Middle frontal gyrus (tissue), 1 donor: ENCODE results near the gene NME8.
"Not testable (repeated sequence)": the region's sequence is repeated elsewhere in the genome, so short reads cannot be mapped to it uniquely, and the experiment has no call there.

ENCODE experiments used
- DNase-seq: peaks from one replicate; pipeline ENCODE4 v3.0.0-alpha.2; 2015; ENCODE audit warnings: low spot score; ENCODE audit errors: extremely low spot score

NME8 gene

DNA sequence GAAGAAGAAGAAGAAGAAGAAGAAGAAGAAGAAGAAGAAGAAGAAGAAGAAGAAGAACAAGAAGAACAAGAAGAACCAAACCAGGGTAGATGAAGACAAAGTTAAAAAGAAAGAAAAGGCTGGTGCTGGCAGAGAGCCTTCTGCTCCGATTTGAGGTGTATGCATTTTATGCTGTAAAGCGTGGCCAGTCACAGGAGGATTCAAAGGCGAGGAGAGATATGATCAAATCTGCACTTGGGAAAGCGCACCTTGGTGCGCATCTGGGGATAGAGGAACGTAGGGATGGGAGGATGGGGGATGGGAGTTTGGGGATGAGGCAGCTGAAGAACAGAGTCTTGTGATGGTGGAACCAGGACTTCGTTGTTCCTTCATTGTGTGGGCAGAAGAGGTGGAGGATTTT lies at the start of gene NME8:
Gene NME8 (plus strand): TSS at position 301 of the 400 bp plus-strand sequence. CDS start 1,670 bp downstream, outside the sequence.
- no peak for DNase-seq

DNA sequence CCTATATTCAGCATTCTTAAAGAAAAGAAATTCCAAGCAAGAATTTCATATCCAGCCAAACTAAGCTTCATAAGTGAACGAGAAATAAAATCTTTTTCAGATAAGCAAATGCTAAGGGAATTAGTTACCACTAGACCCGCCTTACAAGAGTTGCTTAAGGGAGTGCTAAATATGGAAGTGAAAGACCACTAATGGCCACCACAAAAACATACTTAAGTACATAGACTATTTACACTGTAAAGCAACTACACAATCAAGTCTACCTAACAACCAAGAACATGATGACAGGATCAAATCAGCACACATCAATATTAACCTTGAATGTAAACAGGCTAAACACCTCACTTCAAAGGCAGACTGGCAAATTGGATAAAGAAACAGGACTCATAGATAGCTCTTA lies 42.2 kb upstream of the NME8 start:
- no peak for DNase-seq

- not testable (repeated sequence) for DNase-seq
Observed at GRCh38 chr7:37812161-37812580, 36.2 kb upstream of the NME8 start.

DNA sequence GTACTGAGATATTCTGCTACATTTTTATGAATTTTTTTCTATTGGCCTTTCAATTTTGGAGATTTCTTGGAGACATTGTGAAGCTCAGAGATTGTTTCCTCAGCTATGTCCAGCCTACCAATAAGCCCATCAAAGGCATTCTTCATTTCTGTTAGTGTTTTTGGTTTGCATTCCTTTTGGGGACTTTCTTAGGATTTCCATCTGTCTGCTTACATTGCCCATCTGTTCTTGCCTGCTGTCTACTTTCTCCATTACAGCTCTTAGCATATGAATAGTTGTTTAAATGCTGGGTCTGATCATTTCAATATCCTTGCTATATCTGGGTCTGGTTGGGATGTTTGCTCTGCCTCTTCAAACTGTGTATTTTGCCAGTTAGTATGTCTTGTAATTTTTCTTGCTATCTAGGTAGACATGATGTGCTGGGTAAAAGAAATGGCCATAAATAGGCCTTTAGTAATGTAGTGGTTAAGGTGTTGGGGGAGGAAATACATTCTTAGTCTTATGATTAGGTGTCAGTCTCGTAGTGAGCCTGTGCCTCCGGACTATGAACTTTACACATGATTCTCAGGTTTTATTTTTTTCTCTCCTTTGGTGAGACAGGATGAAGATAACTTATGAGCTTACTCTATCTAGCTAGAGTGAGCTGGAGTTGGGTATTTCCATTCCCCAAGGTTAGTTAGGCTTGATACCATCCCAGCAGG lies 32.6 kb upstream of the NME8 start:
- no peak for DNase-seq

DNA sequence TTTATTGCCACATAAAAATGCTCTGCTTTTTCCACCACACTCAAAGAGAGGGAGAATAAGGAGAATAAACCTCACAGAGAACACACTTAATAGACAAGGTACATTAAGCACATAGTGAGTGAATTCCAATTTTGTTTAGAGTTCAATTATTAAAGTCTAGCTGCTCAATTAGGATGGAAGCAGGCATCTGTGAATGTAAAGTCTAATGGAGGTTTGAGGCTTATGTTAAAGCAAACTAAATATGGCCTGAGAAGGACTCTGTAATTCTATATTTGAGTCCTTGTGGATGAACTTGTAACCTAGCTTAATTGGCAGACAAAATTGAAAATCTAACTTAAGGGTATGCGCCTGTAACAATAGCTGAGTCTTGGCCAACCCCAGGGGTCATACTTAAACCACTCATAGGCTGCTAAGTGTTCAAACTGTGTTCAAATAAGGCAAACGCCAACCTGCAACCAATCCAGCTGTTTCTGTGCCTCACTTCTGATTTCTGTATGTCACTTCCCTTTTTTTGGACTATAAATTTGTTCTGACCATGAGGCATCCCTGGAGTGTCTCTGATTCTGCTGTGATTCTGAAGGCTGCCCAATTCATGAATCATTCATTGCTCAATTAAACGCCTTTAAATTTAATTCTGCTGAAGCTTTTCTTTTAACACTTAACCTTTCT lies 31.3 kb upstream of the NME8 start:
- DNase-seq = no peak

DNA sequence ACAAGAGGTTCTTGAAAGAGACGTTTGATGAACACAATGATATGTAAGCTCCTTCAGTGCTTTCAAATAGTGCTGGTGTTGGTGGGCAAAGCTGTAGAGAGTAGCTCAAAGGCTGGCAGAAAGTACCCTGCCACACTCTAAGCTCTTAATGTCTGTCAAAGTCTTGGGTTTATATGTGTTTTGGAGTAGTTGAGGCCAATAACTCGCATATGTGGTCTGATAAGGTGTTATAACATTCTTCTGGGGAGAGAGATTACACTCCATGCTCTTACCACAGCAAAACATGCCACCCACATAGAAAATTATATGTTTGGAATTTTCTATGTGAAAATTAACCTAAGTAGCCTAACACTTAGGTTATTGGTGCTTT lies 30.8 kb upstream of the NME8 start:
- no peak for DNase-seq

- no peak for DNase-seq
Observed at GRCh38 chr7:37817996-37818720, 30.2 kb upstream of the NME8 start.

DNA sequence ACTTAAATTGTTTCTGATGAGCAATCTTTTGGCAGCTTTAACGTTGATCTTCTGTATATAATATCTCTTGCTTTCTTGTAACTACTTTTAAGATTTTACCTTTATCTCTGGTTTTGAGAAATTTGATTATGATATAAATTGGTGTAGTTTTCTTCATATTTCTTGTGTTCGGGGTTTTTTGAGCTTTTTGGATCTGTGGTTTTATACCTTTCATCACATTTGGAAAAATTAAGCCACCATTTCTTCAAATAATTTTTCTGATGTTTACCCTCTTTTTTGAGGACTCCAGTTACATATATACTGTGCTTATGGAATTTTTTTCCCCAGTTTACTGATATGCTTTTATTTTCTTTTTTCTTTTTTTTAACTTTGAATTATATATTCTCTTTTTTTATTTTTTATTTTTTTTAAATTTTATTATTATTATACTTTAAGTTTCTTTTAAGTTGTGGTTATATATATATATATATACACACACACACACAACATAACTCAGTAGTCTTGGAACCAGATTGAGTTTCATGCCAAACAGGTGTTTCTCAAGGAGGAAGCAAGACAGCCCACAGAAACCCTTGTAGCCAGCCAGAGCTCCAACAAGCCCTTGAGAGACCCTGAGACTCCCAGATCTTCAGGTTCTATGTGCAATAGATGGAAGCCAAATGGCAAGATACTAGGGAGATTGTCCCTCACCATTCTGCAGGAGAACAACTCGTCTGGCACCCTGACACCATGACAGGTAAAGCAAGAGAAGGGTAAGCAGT lies 27.5 kb upstream of the NME8 start:
- no peak for DNase-seq

DNA sequence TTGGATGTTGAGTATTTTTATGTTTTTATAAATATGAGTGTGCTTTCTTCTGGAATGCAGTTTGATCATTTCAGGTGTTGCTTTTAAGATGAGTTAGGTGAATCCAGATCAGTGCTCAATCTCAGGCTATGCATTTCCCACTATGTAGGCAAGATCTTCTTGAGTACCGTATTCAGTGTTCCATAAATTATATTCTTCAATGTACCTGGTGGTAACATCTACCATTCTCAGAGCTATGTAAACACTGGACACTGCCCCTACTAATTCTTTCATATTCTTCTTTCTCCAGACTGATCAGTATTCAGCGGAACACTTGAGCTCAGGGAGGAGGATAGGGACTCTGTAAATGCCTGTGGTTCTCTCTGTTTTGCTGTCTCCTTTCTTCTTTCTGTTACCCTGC lies 25.5 kb upstream of the NME8 start:
- DNase-seq = no peak

- DNase-seq = no peak
Observed at GRCh38 chr7:37823557-37823956, 24.8 kb upstream of the NME8 start.

DNA sequence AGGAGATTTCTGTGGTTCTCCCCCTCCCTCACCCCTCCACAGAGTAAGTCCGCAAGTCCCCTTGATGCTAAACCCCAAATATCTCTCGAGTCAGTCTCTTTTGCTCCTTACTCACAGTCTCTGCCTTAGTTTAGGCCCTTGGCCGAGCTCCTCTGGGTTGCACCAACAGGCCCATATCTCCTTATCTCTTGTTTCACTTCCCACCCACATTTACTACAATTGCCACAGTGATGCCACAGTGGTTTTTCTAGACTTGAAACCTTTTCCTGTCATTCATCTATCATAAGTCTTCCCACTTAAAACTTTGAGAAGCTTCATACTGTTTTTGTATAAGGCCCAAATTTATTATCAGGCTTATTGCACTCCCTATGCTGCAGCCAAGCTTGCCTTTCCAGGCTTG lies 23.4 kb upstream of the NME8 start:
- DNase-seq = no peak

- no peak for DNase-seq
Observed at GRCh38 chr7:37826825-37827224, 21.6 kb upstream of the NME8 start.

DNA sequence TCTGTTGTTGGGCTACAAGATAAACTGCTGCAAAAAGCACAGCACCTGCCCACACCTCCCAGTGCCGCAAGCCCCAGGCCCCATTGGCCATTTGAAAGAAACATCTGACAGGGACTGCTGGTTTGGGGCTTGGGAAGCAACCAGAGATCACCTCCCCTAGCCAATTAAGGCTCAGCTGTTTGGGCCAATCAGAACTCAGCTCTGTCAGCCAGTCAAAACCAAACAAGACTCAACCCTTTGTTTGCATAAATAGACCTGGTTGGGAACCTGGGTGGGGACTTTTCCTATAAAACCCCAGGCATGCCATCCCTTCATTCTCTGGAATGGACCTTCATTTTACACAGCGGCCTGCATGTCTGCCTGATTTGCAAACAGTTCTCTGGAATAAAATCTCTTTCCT lies 17.2 kb upstream of the NME8 start:
- DNase-seq = no peak

- peak; percentile 56 for DNase-seq
Observed at GRCh38 chr7:37832194-37832593, 16.2 kb upstream of the NME8 start.

DNA sequence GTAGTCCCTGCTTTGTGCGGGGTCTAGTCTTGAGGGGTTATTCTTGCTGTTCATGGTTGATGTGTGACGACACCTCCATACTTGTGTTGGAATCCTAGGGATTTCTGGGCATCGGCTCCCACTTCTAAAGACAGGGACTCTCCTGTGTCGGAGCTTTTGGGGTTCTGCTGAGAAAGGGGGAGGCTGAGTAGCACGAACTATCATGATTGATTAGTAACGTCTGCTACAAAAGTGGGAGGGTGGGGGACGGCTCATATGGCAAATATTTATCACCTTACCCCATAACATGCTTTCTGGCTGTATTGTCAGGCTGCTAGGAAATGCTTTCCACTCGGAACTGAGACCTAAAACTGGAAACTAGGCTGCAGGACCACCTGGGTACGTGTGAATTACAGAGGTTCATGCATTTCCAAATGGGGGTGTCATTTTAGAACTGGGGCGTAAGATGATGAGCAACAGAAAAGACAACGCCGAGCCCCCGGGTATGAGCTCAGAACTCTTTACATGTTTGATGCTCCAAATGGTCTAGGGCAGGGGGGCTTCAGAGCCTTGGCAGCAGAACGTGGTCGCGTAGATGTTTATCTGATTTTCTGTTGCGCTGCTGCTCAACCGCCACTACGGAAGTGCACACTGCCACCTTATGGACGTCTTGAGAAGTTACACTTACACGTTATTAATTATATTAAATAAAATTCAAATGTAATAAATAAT lies 15.1 kb upstream of the NME8 start:
- peak; percentile 30 for DNase-seq

DNA sequence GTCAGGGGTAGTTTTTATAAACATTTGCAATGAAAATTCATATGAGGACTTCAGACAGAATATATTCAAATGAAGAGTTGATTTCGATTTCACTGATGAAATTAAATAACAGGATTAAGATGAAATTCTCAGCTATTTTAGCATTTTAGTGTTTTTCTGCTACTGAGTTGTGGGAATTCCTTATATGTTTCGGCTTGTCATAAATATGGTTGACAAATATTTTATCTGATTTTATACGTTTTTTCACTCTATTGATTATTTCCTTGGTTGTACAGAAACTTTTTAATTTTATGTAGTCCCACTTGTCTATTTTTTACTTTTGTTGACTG lies 14.6 kb upstream of the NME8 start:
- DNase-seq = no peak

DNA sequence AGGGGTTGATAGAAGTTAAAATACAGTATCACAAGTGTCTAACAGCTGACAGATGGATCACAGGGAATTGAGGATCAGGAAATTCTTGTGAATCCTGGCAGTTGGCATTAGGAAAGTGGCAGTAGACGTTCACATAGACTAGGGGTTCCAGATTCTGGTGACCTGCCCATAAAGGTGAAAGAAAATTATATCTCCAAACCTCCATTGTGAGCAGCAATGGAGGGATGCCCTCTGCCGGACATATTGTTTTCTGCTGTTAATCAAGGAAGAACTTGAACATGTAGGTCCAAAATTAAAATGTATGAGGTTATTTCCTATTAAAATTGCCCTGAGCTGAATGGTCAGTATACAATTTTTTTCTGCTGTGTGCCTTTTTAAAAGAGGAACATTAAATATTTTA lies 5.1 kb downstream of the NME8 start:
- no peak for DNase-seq

DNA sequence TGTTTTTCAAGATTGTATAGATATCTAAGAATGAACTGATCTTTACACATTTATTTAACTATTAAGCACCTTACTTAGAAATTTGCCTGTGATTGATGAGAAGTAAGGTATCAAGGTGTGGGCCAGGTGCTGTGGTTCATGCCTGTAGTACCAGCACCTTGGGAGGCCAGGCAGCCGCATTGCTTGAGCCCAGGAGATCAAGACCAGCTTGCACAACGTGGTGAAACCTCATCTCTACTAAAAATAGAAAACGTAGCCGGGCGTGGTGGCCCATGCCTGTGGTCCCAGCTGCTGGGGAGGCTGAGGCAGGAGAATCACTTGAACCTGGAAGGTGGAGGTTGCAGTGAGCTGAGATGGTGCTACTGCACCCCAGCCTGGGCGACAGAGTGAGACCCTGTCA lies 33.7 kb downstream of the NME8 start:
- no peak for DNase-seq

GRCh38 chr7:37893359-37893758 lies 45.0 kb downstream of the NME8 start:
- no peak for DNase-seq

DNA sequence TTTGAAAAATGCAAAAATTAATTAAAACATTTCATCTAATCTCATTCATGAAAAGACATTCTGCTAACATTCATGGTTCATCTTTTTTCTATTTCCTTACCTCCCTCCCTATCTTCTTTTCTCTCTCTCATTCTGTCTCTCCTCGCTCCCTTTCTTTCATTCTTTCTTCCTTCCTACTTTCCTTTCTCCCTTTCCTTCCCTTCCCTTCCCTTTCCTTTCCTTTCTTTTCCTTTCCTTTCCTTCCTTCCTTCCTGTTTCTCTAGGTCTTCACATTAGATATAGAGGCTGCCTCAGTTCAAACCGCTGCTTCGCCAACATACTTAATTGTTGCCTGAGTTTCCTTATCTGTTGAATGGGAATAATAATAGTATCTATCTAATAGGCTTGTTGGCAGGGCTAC lies 46.3 kb downstream of the NME8 start:
- no peak for DNase-seq

DNA sequence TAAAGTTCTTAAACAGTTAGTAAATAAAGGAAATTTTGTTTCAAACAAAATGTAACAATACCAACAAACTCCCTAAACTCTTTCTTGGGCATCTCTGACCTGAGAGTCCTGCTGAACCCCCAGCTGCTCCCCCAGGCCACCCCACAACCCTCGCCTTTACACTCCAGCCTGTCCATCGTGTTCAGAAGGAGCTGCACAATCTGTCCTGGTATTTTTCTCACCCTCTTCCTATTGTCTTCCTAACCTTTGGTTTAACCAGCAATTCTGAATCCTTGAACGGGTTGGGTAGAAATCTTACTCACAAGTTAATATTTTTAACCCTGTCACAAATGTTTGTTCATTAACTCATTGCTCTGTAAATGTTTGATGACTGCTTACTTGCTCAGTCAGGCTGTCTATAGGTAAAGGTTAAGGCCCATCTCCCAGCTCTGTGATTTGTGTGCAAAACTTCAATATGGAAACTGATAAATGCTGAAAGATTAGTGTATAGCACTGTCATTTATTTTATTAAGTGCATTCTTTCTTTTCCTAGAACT lies 51.4 kb downstream of the NME8 start:
- no peak for DNase-seq
